Upper lobe of left lung (tissue), 4 donors: ENCODE measurements around the gene NLRP11.

Source experiments
- EP300 ChIP-seq, 4 donors: sonication (generic); formaldehyde crosslinking; IDR thresholded peaks; one replicate each; pipeline ENCODE4 v1.5.1; 2017; ENCODE audit warnings: antibody characterized with exemption in 4 of 4, control low read depth in 2 of 4
- POLR2A ChIP-seq, 4 donors: fragments of 450-650 bp; IDR thresholded peaks; one replicate each; pipeline ENCODE4 v1.5.1; 2016 to 2017; ENCODE audit warnings: antibody characterized with exemption in 4 of 4, mild to moderate bottlenecking in 2 of 4
- POLR2AphosphoS5 ChIP-seq, 2 donors: sonication (generic); formaldehyde crosslinking; IDR thresholded peaks; one replicate each; pipeline ENCODE4 v1.5.1; 2017; ENCODE audit warnings: antibody characterized with exemption in 2 of 2
- TF ChIP-seq, protein P1 (sequence below), 6 experiments: fragments of 450-650 bp in 4 of 6; fragments of 200-600 bp in 2 of 6; sonication (generic) in 2 of 6; IDR thresholded peaks; one replicate each; pipeline ENCODE4 v1.5.1; 2016 to 2019; ENCODE audit warnings: antibody characterized with exemption in 6 of 6

GRCh38 chr19:55781112-55781511 lies 50.7 kb downstream of the NLRP11 start:
- TF ChIP-seq, protein P1, sequence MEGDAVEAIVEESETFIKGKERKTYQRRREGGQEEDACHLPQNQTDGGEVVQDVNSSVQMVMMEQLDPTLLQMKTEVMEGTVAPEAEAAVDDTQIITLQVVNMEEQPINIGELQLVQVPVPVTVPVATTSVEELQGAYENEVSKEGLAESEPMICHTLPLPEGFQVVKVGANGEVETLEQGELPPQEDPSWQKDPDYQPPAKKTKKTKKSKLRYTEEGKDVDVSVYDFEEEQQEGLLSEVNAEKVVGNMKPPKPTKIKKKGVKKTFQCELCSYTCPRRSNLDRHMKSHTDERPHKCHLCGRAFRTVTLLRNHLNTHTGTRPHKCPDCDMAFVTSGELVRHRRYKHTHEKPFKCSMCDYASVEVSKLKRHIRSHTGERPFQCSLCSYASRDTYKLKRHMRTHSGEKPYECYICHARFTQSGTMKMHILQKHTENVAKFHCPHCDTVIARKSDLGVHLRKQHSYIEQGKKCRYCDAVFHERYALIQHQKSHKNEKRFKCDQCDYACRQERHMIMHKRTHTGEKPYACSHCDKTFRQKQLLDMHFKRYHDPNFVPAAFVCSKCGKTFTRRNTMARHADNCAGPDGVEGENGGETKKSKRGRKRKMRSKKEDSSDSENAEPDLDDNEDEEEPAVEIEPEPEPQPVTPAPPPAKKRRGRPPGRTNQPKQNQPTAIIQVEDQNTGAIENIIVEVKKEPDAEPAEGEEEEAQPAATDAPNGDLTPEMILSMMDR (IDR thresholded peaks at IDR 0.05): no peak
- no peak for TF ChIP-seq POLR2A (IDR thresholded peaks at IDR 0.05)
- TF ChIP-seq POLR2AphosphoS5 (IDR thresholded peaks at IDR 0.05): no peak
- TF ChIP-seq EP300 (IDR thresholded peaks at IDR 0.05): no peak
